Testis (tissue), 3 donors: ENCODE measurements around the gene TTLL5. TPM values are rescaled to one million over a fixed set of nuclear protein-coding genes. Genes with fewer than 3 reads are reported as not detected.
A peak's percentile ranks its signal among the peaks of the same experiment; 100 is the strongest.

Source experiments
- DNase-seq: peaks from one replicate; pipeline ENCODE4 v3.0.0-alpha.2; 2019
- H3K27ac ChIP-seq, 2 donors: fragments of 200-600 bp; sonication (generic); one replicate each; pipeline ENCODE4 v1.5.1; 2019
- H3K27me3 ChIP-seq: fragments of 200-600 bp; sonication (generic); one replicate; pipeline ENCODE4 v1.5.1; 2019
- H3K36me3 ChIP-seq: fragments of 200-600 bp; sonication (generic); one replicate; pipeline ENCODE4 v1.5.1; 2017; ENCODE audit warnings: low read depth; ENCODE audit errors: missing control alignments
- H3K4me1 ChIP-seq: fragments of 200-600 bp; sonication (generic); one replicate; pipeline ENCODE4 v1.5.1; 2019
- H3K4me3 ChIP-seq, 2 donors: fragments of 200-600 bp; sonication (generic); one replicate each; pipeline ENCODE4 v1.5.1; 2017 to 2019
- H3K9me3 ChIP-seq: fragments of 200-600 bp; sonication (generic); one replicate; pipeline ENCODE4 v1.5.1; 2017
- POLR2A ChIP-seq: fragments of 450-650 bp; IDR thresholded peaks from one replicate; pipeline ENCODE4 v1.6.1; 2017; ENCODE audit warnings: antibody characterized with exemption, mild to moderate bottlenecking, moderate library complexity
- WGBS, 2 donors: methylation state at CpG; one replicate each; pipeline ENCODE4 v1.1.5; 2018; 5-methylcytosine and 5-hydroxymethylcytosine counted together
- intact Hi-C: fragments of 100-400 bp; cut with DNase I; formaldehyde crosslinking; loops from one replicate; pipeline ENCODE4 v1.15.1; 2023; ENCODE audit warnings: low total_unique reads
- polyA plus RNA-seq: library from polyadenylated mRNA; stranded (reverse); fragments of 350-450 nt; fragmentation: Illumina TruSeq; extraction: RNeasy Lipid Tissue Mini Kit (QIAGEN cat#74804); gene quantifications from one replicate; pipeline ENCODE4 v1.2.3, GENCODE V29; 2014; ENCODE audit warnings: low read depth, low replicate concordance; ENCODE audit not compliant: insufficient read depth
- total RNA-seq, 2 donors: library from RNA; depleted of rRNA; stranded (reverse); fragments of >200 nt; gene quantifications; one replicate each; pipeline ENCODE4 v1.2.3, GENCODE V29; 2016
- TF ChIP-seq, protein P1 (sequence below), 3 experiments: fragments of 450-650 bp in 2 of 3; fragments of 200-600 bp in 1 of 3; sonication (generic) in 1 of 3; IDR thresholded peaks; one replicate each; pipeline ENCODE4 v1.5.1; 2016 to 2019; ENCODE audit warnings: antibody characterized with exemption in 3 of 3, mild to moderate bottlenecking in 2 of 3, moderate library complexity in 1 of 3

Gene TTLL5
- total and polyA plus RNA-seq, 3 donors from 2014 or later: 112 to 318 (median 155) TPM

DNA sequence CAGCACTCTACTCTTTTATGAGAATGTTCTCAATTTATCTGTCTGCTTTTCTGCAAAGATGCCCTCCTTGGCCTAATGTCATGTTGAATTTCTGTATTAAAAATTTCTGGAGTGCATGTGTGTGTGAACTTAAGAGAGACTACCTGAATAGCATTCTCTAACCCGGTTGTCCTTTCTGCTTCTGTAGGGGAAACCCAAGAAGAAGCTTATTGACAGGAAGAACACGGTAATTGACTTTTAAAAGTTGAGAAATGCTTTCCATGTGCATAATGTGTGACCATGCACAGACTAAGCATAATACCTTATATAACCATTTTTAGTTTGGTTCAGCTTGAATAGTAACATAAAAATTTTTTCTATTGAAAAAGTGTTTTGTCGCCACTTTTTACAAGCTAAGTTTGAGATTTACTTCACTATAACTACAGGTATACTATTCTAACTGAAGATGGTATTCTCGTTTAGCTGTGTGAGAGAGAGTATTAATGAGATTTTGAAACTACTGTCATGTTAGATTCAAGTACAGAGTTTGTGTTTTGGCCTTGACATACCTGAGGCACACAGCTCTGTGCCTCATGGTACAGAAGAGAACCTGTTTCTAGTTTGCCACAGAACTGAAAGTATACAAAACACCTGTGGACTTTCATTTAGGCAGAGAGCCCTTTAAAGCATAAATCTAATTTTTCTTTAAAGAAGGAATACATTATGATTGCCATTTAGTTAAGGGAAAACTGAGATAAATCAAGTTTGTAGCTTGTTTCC lies 96.8 kb downstream of the TTLL5 start:
- TF ChIP-seq, protein P1, sequence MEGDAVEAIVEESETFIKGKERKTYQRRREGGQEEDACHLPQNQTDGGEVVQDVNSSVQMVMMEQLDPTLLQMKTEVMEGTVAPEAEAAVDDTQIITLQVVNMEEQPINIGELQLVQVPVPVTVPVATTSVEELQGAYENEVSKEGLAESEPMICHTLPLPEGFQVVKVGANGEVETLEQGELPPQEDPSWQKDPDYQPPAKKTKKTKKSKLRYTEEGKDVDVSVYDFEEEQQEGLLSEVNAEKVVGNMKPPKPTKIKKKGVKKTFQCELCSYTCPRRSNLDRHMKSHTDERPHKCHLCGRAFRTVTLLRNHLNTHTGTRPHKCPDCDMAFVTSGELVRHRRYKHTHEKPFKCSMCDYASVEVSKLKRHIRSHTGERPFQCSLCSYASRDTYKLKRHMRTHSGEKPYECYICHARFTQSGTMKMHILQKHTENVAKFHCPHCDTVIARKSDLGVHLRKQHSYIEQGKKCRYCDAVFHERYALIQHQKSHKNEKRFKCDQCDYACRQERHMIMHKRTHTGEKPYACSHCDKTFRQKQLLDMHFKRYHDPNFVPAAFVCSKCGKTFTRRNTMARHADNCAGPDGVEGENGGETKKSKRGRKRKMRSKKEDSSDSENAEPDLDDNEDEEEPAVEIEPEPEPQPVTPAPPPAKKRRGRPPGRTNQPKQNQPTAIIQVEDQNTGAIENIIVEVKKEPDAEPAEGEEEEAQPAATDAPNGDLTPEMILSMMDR (IDR thresholded peaks at IDR 0.05): no peak
- TF ChIP-seq POLR2A: no peak
- Histone ChIP-seq H3K9me3 (no peaks in the 10 kb centered on the region), H3K27me3 (no peaks in the 10 kb centered on the region), H3K4me1 (no peaks in the 10 kb centered on the region), H3K4me3 (no peak overlapping the region), H3K27ac (no peak overlapping the region), H3K36me3 (no peaks in the 10 kb centered on the region)
- no peak for DNase-seq
- intact Hi-C loops: no loop called here
- whole genome bisulfite sequencing, 2 donors: 87% methylated on average over 4 of the region's 4 CpGs

DNA sequence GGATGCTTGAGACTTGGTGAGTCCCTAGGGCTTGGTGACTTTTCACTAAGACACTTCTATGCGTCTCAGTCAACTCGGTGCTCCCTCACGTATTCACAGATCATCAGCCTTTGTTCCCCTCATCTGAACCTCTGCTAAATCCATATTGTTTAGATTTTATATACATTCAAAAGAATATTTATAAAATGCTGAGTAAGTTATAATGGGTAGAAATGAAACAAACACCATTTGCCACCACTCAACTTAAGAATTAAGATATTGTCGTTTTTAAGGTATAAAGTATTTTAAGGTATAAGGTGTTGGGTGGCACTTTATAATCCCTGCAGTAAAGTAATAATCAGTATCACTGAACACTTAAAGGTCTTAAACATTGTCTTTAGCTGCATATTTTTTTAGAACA lies 103.0 kb downstream of the TTLL5 start:
- Histone ChIP-seq H3K27me3 (no peaks in the 10 kb centered on the region), H3K27ac (no peak overlapping the region), H3K9me3 (no peaks in the 10 kb centered on the region), H3K4me3 (no peak overlapping the region), H3K4me1 (peaks cover 6% of the 10 kb centered on the region), H3K36me3 (no peaks in the 10 kb centered on the region)
- DNase-seq: no peak
- intact Hi-C loops: no loop called here
- TF ChIP-seq POLR2A: no peak
- WGBS, 2 donors: 93 to 97% methylated on average over 4 of the region's 4 CpGs

DNA sequence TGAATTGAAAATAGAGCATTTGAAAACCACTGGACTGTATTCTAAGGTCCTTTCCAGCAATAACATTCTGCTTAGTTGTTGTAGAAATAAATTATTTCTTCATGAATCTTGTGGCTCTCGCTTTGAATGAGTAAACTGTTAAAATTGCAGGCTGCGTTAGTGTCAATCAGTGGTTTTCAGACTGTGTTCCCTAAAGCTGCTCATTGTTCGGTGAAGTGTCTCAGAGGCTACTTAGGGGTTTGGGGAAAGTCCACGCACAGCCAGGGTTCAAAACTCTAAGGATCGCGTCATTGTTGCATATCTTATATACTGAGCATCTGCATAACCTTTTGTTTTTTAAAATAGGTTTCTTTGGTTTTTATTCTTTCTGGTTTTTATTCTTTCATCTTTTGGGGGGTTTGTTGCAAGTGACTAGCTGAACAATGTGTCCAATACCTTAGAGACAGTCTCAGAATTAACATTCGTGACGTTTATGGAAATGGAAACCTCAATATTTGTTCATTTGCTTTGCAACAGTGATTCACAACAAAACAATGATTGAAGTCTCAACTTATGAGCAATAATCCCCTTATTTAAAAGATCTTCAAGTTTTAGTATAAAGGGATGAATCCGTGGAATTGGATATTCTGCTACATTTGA lies 108.1 kb downstream of the TTLL5 start:
- H3K4me3 ChIP-seq: no peak overlapping the region
- H3K27ac ChIP-seq: peak overlapping the region in 1 of 2 donors; percentile 47
- WGBS, 2 donors: 75 to 76% methylated on average over 9 of the region's 9 CpGs
- peaks cover 7% of the 10 kb centered on the region for H3K4me1 ChIP-seq
- intact Hi-C loops: no loop called here
- H3K9me3 ChIP-seq: no peaks in the 10 kb centered on the region
- DNase-seq: no peak
- no peak for TF ChIP-seq POLR2A
- TF ChIP-seq, protein P1 (IDR thresholded peaks at IDR 0.05): no peak
- H3K27me3 ChIP-seq: no peaks in the 10 kb centered on the region
- H3K36me3 ChIP-seq: no peaks in the 10 kb centered on the region

DNA sequence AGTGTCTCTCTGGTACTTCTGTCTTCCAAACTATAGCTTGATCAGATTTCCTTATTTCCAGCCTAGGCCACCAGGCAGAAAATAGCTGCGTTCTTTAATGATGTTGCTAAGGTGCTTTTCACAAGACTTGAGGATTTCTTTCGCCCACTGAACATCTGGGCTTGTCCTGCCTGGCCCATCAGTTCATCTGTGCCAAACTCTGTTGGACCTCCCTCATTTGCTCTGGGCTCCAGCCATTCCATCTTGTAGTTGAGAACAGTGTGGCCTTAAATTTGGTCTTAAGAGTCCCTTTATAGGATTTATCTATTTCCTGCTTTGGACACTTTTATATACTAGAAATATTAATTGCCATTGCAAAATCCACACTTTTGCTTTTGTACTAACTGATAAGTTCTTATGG lies 109.6 kb downstream of the TTLL5 start:
- peaks cover 7% of the 10 kb centered on the region for H3K4me1 ChIP-seq
- WGBS, 2 donors: 53 to 59% methylated on average over 2 of the region's 2 CpGs
- no peaks in the 10 kb centered on the region for H3K27me3 ChIP-seq
- no peaks in the 10 kb centered on the region for H3K36me3 ChIP-seq
- no peaks in the 10 kb centered on the region for H3K9me3 ChIP-seq
- TF ChIP-seq, protein P1 (IDR thresholded peaks at IDR 0.05): no peak
- TF ChIP-seq POLR2A: no peak
- H3K4me3 ChIP-seq: no peak overlapping the region
- DNase-seq: no peak
- intact Hi-C loops: no loop called here
- peak overlapping the region in 1 of 2 donors; percentile 26 for H3K27ac ChIP-seq

DNA sequence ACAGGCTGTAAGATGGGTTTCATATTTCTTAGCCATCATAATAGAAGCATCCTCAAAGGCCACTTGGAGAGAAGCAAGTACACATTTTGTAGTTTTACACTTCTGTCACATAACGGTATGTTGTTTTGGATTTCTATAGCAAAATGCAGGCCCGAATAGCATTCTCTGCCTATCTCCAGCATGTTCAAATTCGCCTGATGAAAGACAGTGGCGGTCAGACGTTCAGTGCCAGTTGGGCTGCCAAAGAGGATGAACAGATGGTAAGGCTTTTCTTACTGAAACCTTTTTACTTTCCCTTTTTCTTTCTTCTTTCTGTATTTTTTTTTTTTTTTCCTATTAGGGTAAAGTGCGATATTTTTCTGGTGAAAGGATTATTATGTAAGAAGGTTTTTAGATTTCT lies 110.5 kb downstream of the TTLL5 start:
- no peaks in the 10 kb centered on the region for H3K36me3 ChIP-seq
- H3K4me3 ChIP-seq: no peak overlapping the region
- DNase-seq: no peak
- H3K9me3 ChIP-seq: no peaks in the 10 kb centered on the region
- no peaks in the 10 kb centered on the region for H3K27me3 ChIP-seq
- intact Hi-C loops: no loop called here
- no peak for TF ChIP-seq POLR2A
- TF ChIP-seq, protein P1 (IDR thresholded peaks at IDR 0.05): no peak
- WGBS, 2 donors: 91 to 92% methylated on average over 6 of the region's 6 CpGs
- no peak overlapping the region for H3K27ac ChIP-seq
- peaks cover 7% of the 10 kb centered on the region for H3K4me1 ChIP-seq
